HFFc6 (cell line): ENCODE results near the gene CSMD2. TPM values are rescaled to one million over a fixed set of nuclear protein-coding genes. Genes with fewer than 3 reads are reported as not detected.

Experiments used
- DNase-seq: peaks from one replicate; pipeline ENCODE4 v3.0.0-alpha.2; 2018
- H3K27ac Mint-ChIP-seq: 2 replicates; pipeline ENCODE4 v1.8.0; 2020; ENCODE audit warnings: mild to moderate bottlenecking, mixed read lengths
- H3K27me3 Mint-ChIP-seq: 2 replicates; pipeline ENCODE4 v1.8.0; 2021; ENCODE audit warnings: mild to moderate bottlenecking, moderate library complexity, mixed read lengths; ENCODE audit not compliant: insufficient read depth
- H3K36me3 Mint-ChIP-seq: 2 replicates; pipeline ENCODE4 v1.8.0; 2021; ENCODE audit warnings: low read depth, mixed read lengths
- H3K4me1 Mint-ChIP-seq: 2 replicates; pipeline ENCODE4 v1.8.0; 2020; ENCODE audit warnings: low read depth, mixed read lengths
- H3K4me3 Mint-ChIP-seq: 2 replicates; pipeline ENCODE4 v1.8.0; 2020; ENCODE audit warnings: mild to moderate bottlenecking, moderate library complexity, mixed read lengths
- H3K9me3 Mint-ChIP-seq: 2 replicates; pipeline ENCODE4 v1.8.0; 2020; ENCODE audit warnings: mild to moderate bottlenecking, mixed read lengths
- CTCF ChIP-seq: fragments of 200-600 bp; sonication (generic); IDR thresholded peaks from 2 replicates; pipeline ENCODE4 v1.5.0; 2021; ENCODE audit warnings: antibody characterized with exemption, mild to moderate bottlenecking
- total RNA-seq, 6 experiments: library from RNA; stranded (reverse); fragmentation: NEBNext Ultra II Directional; extraction: Animal tissue kit (Norgen Biotek cat#: 25700); gene quantifications; 2 replicates in 1 of 6; 3 replicates in 5 of 6; pipeline ENCODE4 v1.2.3, GENCODE V29; 2021

The CSMD2 gene
- total RNA-seq, 6 experiments from 2014 or later: 0.77 to 3.2 (median 1.2) TPM

- H3K36me3 Mint-ChIP-seq: no peaks in the 10 kb centered on the region
- no peak overlapping the region for H3K4me3 Mint-ChIP-seq
- H3K27ac Mint-ChIP-seq: no peak overlapping the region
- TF ChIP-seq CTCF: no peak
- peaks cover 2% of the 10 kb centered on the region for H3K27me3 Mint-ChIP-seq
- no peak for DNase-seq
- no peaks in the 10 kb centered on the region for H3K4me1 Mint-ChIP-seq
- no peaks in the 10 kb centered on the region for H3K9me3 Mint-ChIP-seq
These were observed 616.3 kb downstream of the CSMD2 start for GRCh38 chr1:33548721-33549120.

GRCh38 chr1:33548319-33548718, 616.7 kb downstream of the CSMD2 start:
- H3K27ac Mint-ChIP-seq: no peak overlapping the region
- TF ChIP-seq CTCF: no peak
- peaks cover 2% of the 10 kb centered on the region for H3K27me3 Mint-ChIP-seq
- H3K36me3 Mint-ChIP-seq: no peaks in the 10 kb centered on the region
- no peak for DNase-seq
- H3K4me1 Mint-ChIP-seq: no peaks in the 10 kb centered on the region
- no peaks in the 10 kb centered on the region for H3K9me3 Mint-ChIP-seq
- no peak overlapping the region for H3K4me3 Mint-ChIP-seq

GRCh38 chr1:33547576-33547975, 617.5 kb downstream of the CSMD2 start:
- Mint-ChIP-seq H3K27ac (no peak overlapping the region), H3K4me3 (no peak overlapping the region), H3K4me1 (no peaks in the 10 kb centered on the region), H3K36me3 (no peaks in the 10 kb centered on the region), H3K27me3 (peaks cover 3% of the 10 kb centered on the region), H3K9me3 (no peaks in the 10 kb centered on the region)
- no peak for TF ChIP-seq CTCF
- DNase-seq: no peak

- H3K27ac Mint-ChIP-seq: no peak overlapping the region
- no peaks in the 10 kb centered on the region for H3K36me3 Mint-ChIP-seq
- TF ChIP-seq CTCF: no peak
- H3K4me3 Mint-ChIP-seq: no peak overlapping the region
- no peak for DNase-seq
- no peaks in the 10 kb centered on the region for H3K4me1 Mint-ChIP-seq
- H3K27me3 Mint-ChIP-seq: peaks cover 6% of the 10 kb centered on the region
- H3K9me3 Mint-ChIP-seq: no peaks in the 10 kb centered on the region; the same call in 1 of the 2 replicates
These were observed 623.1 kb downstream of the CSMD2 start for GRCh38 chr1:33541966-33542365.

GRCh38 chr1:33537885-33538284, 627.1 kb downstream of the CSMD2 start:
- no peak for DNase-seq
- Mint-ChIP-seq H3K36me3 (no peaks in the 10 kb centered on the region), H3K4me1 (no peaks in the 10 kb centered on the region), H3K27me3 (peaks cover 4% of the 10 kb centered on the region), H3K4me3 (no peak overlapping the region), H3K27ac (no peak overlapping the region), H3K9me3 (no peaks in the 10 kb centered on the region; the same call in 1 of the 2 replicates)
- no peak for TF ChIP-seq CTCF

GRCh38 chr1:33535334-33535733, 629.7 kb downstream of the CSMD2 start:
- H3K4me3 Mint-ChIP-seq: no peak overlapping the region
- TF ChIP-seq CTCF: no peak
- no peaks in the 10 kb centered on the region; the same call in 1 of the 2 replicates for H3K9me3 Mint-ChIP-seq
- H3K4me1 Mint-ChIP-seq: no peaks in the 10 kb centered on the region
- no peaks in the 10 kb centered on the region; the same call in none of the 2 replicates for H3K27me3 Mint-ChIP-seq
- H3K27ac Mint-ChIP-seq: no peak overlapping the region
- no peaks in the 10 kb centered on the region for H3K36me3 Mint-ChIP-seq
- no peak for DNase-seq
